H1 (cell line): Measurements from ENCODE around the gene CNTN5. TPM values are rescaled to one million over a fixed set of nuclear protein-coding genes. Genes with fewer than 3 reads are reported as not detected.

Source experiments
- FOSL1 ChIP-seq: IDR thresholded peaks from 2 replicates; pipeline ENCODE4 v1.6.1; 2011; ENCODE audit warnings: mild to moderate bottlenecking, low read depth, low read length, moderate library complexity; ENCODE audit not compliant: insufficient read depth
- polyA plus RNA-seq, 7 experiments: library from polyadenylated mRNA; depleted of rRNA in 3 of 7; stranded (reverse) in 5 of 7; unstranded in 2 of 7; fragments of >200 nt in 5 of 7; fragments of 200-250 nt in 2 of 7; gene quantifications; 1 replicate in 5 of 7; 2 replicates in 1 of 7; 4 replicates in 1 of 7; pipeline versions ENCODE4 v1.2.1 to v1.2.3, GENCODE V29; 2011 to 2013; ENCODE audit warnings: missing spikeins in 2 of 7, mixed read lengths in 2 of 7
- total RNA-seq: library from RNA; stranded (reverse); fragmentation: NEBNext Ultra II Directional; extraction: Animal tissue kit (Norgen Biotek cat#: 25700); gene quantifications from 2 replicates; pipeline ENCODE4 v1.2.1, GENCODE V29; 2021
- TF ChIP-seq, protein P1 (sequence below), 3 experiments: IDR thresholded peaks; 1 replicate in 2 of 3; 2 replicates in 1 of 3; pipeline versions ENCODE4 v1.5.1 to v1.6.1; 2011; ENCODE audit warnings: low read length in 3 of 3, mild to moderate bottlenecking in 3 of 3, inconsistent platforms in 2 of 3, low read depth in 1 of 3, moderate library complexity in 1 of 3; ENCODE audit not compliant: insufficient read depth in 1 of 3; ENCODE audit errors: control extremely low read depth in 1 of 3

CNTN5 gene
- total and polyA plus RNA-seq, 2 of the 8 experiments (the other 6 are each of a cell fraction or from before 2014, with no cell fraction given), result not detected

DNA sequence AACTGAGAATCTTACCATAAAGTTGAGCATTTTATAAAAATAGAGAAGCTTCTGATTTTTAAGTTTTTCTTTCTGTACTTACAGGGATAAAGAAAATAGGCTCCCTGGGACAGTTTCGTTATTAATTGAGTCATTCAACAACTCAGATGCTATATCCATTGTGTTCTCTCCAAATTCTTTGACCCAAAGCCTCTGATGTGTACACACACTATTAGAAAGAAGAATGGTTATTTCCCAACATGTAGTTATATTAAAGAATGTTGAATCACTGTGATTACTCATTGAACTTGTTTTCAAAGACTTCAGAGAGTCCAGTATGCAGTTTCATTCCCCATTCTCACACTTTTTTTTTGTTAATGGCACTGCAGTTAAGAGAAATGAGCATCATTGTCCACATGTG, 932.1 kb downstream of the CNTN5 start (continued):
- TF ChIP-seq, protein P1, sequence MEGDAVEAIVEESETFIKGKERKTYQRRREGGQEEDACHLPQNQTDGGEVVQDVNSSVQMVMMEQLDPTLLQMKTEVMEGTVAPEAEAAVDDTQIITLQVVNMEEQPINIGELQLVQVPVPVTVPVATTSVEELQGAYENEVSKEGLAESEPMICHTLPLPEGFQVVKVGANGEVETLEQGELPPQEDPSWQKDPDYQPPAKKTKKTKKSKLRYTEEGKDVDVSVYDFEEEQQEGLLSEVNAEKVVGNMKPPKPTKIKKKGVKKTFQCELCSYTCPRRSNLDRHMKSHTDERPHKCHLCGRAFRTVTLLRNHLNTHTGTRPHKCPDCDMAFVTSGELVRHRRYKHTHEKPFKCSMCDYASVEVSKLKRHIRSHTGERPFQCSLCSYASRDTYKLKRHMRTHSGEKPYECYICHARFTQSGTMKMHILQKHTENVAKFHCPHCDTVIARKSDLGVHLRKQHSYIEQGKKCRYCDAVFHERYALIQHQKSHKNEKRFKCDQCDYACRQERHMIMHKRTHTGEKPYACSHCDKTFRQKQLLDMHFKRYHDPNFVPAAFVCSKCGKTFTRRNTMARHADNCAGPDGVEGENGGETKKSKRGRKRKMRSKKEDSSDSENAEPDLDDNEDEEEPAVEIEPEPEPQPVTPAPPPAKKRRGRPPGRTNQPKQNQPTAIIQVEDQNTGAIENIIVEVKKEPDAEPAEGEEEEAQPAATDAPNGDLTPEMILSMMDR (IDR thresholded peaks at IDR 0.05; ENCODE audit: control extremely low read depth in 1 of 3, insufficient read depth in 1 of 3, low read depth in 1 of 3, low read length in 3 of 3), result no peak
- TF ChIP-seq FOSL1, result no peak
